GM12878 (cell line): ENCODE measurements around the gene STX8. TPM values are rescaled to one million over a fixed set of nuclear protein-coding genes. Genes with fewer than 3 reads are reported as not detected.

Experiments used
- BRCA1 ChIP-seq: IDR thresholded peaks from 2 replicates; pipeline ENCODE4 v1.6.1; 2011; ENCODE audit warnings: low read depth, low read length, improper control_type of control experiment
- KDM1A ChIP-seq: fragments of 200-600 bp; sonication (generic); IDR thresholded peaks from 2 replicates; pipeline ENCODE4 v1.6.1; 2016; ENCODE audit warnings: borderline replicate concordance
- KLF5 ChIP-seq: fragments of 450-650 bp; IDR thresholded peaks from 2 replicates; pipeline ENCODE4 v1.6.1; 2014; ENCODE audit warnings: mild to moderate bottlenecking; ENCODE audit not compliant: partially characterized antibody
- MAX ChIP-seq: IDR thresholded peaks from 2 replicates; pipeline ENCODE4 v1.6.1; 2012; ENCODE audit warnings: low read depth, low read length, improper control_type of control experiment
- NFIC ChIP-seq: IDR thresholded peaks from 2 replicates; pipeline ENCODE4 v1.6.1; 2012; ENCODE audit warnings: low read depth, mild to moderate bottlenecking, inconsistent platforms, low read length, moderate library complexity
- RFX5 ChIP-seq: IDR thresholded peaks from 2 replicates; pipeline ENCODE4 v1.6.1; 2011; ENCODE audit warnings: low read depth, low read length, improper control_type of control experiment
- RUNX3 ChIP-seq: IDR thresholded peaks from 2 replicates; pipeline ENCODE4 v1.6.1; 2012; ENCODE audit warnings: low read length, inconsistent platforms
- SMAD1 ChIP-seq: fragments of 450-650 bp; IDR thresholded peaks from 2 replicates; pipeline ENCODE4 v1.6.1; 2018; ENCODE audit warnings: mild to moderate bottlenecking, low read depth; ENCODE audit not compliant: partially characterized antibody
- SMARCA5 ChIP-seq: fragments of 450-650 bp; IDR thresholded peaks from 2 replicates; pipeline ENCODE4 v1.6.1; 2017; ENCODE audit warnings: mild to moderate bottlenecking
- SPI1 ChIP-seq: IDR thresholded peaks from 2 replicates; pipeline ENCODE4 v1.6.1; 2011; ENCODE audit warnings: low read depth, mild to moderate bottlenecking, low read length, moderate library complexity, borderline replicate concordance; ENCODE audit not compliant: insufficient read depth
- SUZ12 ChIP-seq: fragments of 200-600 bp; sonication (generic); IDR thresholded peaks from one replicate; pipeline ENCODE4 v1.6.1; 2018; ENCODE audit warnings: antibody characterized with exemption, mild to moderate bottlenecking; ENCODE audit not compliant: unreplicated experiment
- YBX1 ChIP-seq: fragments of 450-650 bp; IDR thresholded peaks from 2 replicates; pipeline ENCODE4 v1.6.1; 2016; ENCODE audit warnings: antibody characterized with exemption
- ZBTB11 ChIP-seq: fragments of 450-650 bp; formaldehyde crosslinking; IDR thresholded peaks from 2 replicates; pipeline ENCODE4 v1.5.0; 2022; ENCODE audit warnings: mild to moderate bottlenecking, missing genetic modification characterization
- ZNF24 ChIP-seq: fragments of 450-650 bp; IDR thresholded peaks from 2 replicates; pipeline ENCODE4 v1.6.1; 2017; ENCODE audit warnings: antibody characterized with exemption, mild to moderate bottlenecking
- polyA plus RNA-seq, 11 experiments: library from polyadenylated mRNA; depleted of rRNA in 4 of 11; unstranded in 6 of 11; stranded (reverse) in 5 of 11; fragments of >200 nt; fragmentation: Nextera tagmentation in 4 of 11; fragmentation: Illumina TruSeq in 1 of 11; extraction: Ambion mirVana in 4 of 11; extraction: Trizol in 1 of 11; gene quantifications; 1 replicate in 1 of 11; 2 replicates in 10 of 11; pipeline versions ENCODE4 v1.2.1 to v1.2.3, GENCODE V29; 2011 to 2016; ENCODE audit warnings: inconsistent platforms in 2 of 11, missing spikeins in 2 of 11, low read depth in 1 of 11
- total RNA-seq, 4 experiments: library from RNA; depleted of rRNA in 3 of 4; stranded (reverse); fragments of >200 nt in 3 of 4; fragmentation: Illumina TruSeq in 1 of 4; extraction: Trizol in 1 of 4; gene quantifications; 2 replicates each; pipeline versions ENCODE4 v1.2.1 to v1.2.3, GENCODE V29; 2013 to 2021
- TF ChIP-seq, protein P1 (sequence below): fragments of 450-650 bp; IDR thresholded peaks from 2 replicates; pipeline ENCODE4 v1.6.1; 2016; ENCODE audit warnings: mild to moderate bottlenecking, moderate library complexity, borderline replicate concordance
- TF ChIP-seq, protein P2 (sequence below): fragments of 450-650 bp; formaldehyde crosslinking; IDR thresholded peaks from 2 replicates; pipeline ENCODE4 v1.4.0; 2022; ENCODE audit warnings: mild to moderate bottlenecking, moderate library complexity

Gene STX8
- total and polyA plus RNA-seq, 10 of the 15 experiments (the other 5 are each of a cell fraction or from before 2014, with no cell fraction given), result 47.9 to 151 (median 72.9) TPM

- TF ChIP-seq, protein P1, sequence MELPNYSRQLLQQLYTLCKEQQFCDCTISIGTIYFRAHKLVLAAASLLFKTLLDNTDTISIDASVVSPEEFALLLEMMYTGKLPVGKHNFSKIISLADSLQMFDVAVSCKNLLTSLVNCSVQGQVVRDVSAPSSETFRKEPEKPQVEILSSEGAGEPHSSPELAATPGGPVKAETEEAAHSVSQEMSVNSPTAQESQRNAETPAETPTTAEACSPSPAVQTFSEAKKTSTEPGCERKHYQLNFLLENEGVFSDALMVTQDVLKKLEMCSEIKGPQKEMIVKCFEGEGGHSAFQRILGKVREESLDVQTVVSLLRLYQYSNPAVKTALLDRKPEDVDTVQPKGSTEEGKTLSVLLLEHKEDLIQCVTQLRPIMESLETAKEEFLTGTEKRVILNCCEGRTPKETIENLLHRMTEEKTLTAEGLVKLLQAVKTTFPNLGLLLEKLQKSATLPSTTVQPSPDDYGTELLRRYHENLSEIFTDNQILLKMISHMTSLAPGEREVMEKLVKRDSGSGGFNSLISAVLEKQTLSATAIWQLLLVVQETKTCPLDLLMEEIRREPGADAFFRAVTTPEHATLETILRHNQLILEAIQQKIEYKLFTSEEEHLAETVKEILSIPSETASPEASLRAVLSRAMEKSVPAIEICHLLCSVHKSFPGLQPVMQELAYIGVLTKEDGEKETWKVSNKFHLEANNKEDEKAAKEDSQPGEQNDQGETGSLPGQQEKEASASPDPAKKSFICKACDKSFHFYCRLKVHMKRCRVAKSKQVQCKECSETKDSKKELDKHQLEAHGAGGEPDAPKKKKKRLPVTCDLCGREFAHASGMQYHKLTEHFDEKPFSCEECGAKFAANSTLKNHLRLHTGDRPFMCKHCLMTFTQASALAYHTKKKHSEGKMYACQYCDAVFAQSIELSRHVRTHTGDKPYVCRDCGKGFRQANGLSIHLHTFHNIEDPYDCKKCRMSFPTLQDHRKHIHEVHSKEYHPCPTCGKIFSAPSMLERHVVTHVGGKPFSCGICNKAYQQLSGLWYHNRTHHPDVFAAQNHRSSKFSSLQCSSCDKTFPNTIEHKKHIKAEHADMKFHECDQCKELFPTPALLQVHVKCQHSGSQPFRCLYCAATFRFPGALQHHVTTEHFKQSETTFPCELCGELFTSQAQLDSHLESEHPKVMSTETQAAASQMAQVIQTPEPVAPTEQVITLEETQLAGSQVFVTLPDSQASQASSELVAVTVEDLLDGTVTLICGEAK, result no peak
- TF ChIP-seq YBX1, result no peak
- no peak for TF ChIP-seq RUNX3
- no peak for TF ChIP-seq KDM1A
- TF ChIP-seq NFIC, result no peak
- TF ChIP-seq, protein P2, sequence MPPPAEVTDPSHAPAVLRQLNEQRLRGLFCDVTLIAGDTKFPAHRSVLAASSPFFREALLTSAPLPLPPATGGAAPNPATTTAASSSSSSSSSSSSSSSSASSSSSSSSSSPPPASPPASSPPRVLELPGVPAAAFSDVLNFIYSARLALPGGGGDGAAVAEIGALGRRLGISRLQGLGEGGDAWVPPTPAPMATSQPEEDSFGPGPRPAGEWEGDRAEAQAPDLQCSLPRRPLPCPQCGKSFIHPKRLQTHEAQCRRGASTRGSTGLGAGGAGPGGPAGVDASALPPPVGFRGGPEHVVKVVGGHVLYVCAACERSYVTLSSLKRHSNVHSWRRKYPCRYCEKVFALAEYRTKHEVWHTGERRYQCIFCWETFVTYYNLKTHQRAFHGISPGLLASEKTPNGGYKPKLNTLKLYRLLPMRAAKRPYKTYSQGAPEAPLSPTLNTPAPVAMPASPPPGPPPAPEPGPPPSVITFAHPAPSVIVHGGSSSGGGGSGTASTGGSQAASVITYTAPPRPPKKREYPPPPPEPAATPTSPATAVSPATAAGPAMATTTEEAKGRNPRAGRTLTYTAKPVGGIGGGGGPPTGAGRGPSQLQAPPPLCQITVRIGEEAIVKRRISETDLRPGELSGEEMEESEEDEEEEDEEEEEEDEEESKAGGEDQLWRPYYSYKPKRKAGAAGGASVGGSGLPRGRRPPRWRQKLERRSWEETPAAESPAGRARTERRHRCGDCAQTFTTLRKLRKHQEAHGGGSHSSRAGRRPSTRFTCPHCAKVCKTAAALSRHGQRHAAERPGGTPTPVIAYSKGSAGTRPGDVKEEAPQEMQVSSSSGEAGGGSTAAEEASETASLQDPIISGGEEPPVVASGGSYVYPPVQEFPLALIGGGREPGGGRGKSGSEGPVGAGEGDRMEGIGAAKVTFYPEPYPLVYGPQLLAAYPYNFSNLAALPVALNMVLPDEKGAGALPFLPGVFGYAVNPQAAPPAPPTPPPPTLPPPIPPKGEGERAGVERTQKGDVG (CRISPR knock-in tag), result no peak
- TF ChIP-seq SUZ12, result no peak
- no peak for TF ChIP-seq KLF5
- TF ChIP-seq ZNF24, result no peak
- TF ChIP-seq RFX5, result no peak
- no peak for TF ChIP-seq BRCA1
- no peak for TF ChIP-seq MAX
- no peak for TF ChIP-seq ZBTB11 (CRISPR knock-in tag)
- no peak for TF ChIP-seq SMAD1
- TF ChIP-seq SMARCA5, result no peak
- no peak for TF ChIP-seq SPI1
Observed at GRCh38 chr17:9242497-9242881, 333.1 kb downstream of the STX8 start (continued).
